Measurements from ENCODE around the gene RPS6KA5.

DNA sequence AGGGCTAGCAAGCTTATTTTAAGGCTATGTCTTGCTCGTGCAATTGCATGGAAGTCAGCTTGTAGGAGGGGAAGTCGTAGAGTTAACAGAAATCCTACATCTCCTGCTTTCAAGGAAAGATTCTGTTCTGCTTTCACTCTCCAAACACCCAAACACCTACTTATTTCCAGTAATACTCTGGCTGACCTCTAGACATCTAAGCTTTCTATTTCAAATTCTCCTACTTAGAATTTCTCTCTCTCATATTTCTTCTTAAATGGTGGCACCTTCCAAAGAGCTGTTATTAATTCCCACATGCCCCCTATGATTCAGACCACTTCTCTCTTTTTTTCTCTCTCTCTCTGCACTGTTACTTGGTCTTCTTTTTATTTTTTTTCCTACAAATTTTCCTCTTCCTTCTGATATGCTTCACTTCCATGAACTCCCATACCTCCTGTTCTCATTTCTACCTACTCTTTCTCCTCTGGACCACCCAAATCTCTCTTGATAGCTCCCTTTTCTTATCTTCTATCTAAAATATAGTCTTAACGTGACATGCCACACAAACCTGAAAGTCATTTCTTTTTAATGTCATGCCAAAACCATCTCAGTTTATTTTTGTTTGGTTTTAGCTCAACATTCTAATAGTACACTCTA is 90.8 kb downstream of the RPS6KA5 start:
- no peak for TF ChIP-seq EZH2 (IDR thresholded peaks at IDR 0.05; ENCODE audit: borderline replicate concordance, insufficient read depth, low read depth, low read length, poor library complexity, severe bottlenecking)
- TF ChIP-seq, protein P1, sequence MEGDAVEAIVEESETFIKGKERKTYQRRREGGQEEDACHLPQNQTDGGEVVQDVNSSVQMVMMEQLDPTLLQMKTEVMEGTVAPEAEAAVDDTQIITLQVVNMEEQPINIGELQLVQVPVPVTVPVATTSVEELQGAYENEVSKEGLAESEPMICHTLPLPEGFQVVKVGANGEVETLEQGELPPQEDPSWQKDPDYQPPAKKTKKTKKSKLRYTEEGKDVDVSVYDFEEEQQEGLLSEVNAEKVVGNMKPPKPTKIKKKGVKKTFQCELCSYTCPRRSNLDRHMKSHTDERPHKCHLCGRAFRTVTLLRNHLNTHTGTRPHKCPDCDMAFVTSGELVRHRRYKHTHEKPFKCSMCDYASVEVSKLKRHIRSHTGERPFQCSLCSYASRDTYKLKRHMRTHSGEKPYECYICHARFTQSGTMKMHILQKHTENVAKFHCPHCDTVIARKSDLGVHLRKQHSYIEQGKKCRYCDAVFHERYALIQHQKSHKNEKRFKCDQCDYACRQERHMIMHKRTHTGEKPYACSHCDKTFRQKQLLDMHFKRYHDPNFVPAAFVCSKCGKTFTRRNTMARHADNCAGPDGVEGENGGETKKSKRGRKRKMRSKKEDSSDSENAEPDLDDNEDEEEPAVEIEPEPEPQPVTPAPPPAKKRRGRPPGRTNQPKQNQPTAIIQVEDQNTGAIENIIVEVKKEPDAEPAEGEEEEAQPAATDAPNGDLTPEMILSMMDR (IDR thresholded peaks at IDR 0.05), result no peak
